GM13976 (cell line): ENCODE data around the gene HNRNPA2B1.
"Not testable (repeated sequence)": the region's sequence is repeated elsewhere in the genome, so short reads cannot be mapped to it uniquely, and the experiment has no call there.

Source experiments
- DNase-seq: peaks from one replicate; pipeline ENCODE4 v3.0.0; 2012; ENCODE audit warnings: low spot score
- in situ Hi-C: fragments of 300-500 bp; cut with MboI; formaldehyde crosslinking; loops from one replicate; pipeline ENCODE4 v1.12.0; 2022; ENCODE audit warnings: low sequenced_read_pairs, mixed read lengths, inconsistent platforms; ENCODE audit not compliant: unreplicated experiment
- TF ChIP-seq, protein P1 (sequence below): IDR thresholded peaks from 2 replicates; pipeline ENCODE4 v1.5.1; 2012; ENCODE audit warnings: borderline replicate concordance, mild to moderate bottlenecking; ENCODE audit not compliant: insufficient read depth; ENCODE audit errors: extremely low read depth, missing control alignments, control extremely low read depth

HNRNPA2B1 gene

DNA sequence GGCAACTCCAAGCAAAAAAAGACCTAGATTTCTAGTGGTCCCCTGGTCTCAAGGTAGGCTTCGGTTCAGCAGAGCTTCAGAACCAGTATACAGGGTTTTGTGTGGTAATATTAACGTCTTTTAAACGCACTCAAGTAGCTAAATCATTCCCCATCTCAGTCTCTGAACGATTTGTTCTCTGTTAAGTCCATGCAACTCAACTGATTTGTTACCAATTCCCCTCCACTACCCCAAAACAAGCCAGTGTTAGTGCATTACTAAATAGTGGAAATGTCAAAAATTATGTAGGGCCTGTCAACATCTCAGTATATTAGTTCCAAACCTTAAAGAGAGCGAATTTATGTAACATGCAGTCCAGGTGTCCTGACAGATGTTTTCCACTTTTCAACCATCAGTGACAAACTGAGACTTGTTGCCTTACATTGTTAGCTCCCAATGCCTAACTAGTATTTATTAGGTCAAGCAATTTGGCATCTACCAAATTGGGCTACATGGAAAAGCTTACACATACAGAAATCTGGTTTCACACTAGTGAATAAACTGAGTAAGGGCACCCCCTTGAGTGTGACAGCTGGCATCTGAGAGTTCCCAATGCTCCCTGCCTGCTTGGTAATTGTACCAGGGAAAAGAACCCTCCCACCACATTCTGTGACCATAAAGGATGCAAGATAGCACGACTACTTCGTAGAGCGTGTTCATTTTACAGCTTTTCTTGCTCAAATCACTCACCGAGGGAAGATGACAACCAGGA lies 12.2 kb downstream of the HNRNPA2B1 start:
- in situ Hi-C loops: no loop called here
- DNase-seq: no peak
- TF ChIP-seq, protein P1, sequence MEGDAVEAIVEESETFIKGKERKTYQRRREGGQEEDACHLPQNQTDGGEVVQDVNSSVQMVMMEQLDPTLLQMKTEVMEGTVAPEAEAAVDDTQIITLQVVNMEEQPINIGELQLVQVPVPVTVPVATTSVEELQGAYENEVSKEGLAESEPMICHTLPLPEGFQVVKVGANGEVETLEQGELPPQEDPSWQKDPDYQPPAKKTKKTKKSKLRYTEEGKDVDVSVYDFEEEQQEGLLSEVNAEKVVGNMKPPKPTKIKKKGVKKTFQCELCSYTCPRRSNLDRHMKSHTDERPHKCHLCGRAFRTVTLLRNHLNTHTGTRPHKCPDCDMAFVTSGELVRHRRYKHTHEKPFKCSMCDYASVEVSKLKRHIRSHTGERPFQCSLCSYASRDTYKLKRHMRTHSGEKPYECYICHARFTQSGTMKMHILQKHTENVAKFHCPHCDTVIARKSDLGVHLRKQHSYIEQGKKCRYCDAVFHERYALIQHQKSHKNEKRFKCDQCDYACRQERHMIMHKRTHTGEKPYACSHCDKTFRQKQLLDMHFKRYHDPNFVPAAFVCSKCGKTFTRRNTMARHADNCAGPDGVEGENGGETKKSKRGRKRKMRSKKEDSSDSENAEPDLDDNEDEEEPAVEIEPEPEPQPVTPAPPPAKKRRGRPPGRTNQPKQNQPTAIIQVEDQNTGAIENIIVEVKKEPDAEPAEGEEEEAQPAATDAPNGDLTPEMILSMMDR: no peak

DNA sequence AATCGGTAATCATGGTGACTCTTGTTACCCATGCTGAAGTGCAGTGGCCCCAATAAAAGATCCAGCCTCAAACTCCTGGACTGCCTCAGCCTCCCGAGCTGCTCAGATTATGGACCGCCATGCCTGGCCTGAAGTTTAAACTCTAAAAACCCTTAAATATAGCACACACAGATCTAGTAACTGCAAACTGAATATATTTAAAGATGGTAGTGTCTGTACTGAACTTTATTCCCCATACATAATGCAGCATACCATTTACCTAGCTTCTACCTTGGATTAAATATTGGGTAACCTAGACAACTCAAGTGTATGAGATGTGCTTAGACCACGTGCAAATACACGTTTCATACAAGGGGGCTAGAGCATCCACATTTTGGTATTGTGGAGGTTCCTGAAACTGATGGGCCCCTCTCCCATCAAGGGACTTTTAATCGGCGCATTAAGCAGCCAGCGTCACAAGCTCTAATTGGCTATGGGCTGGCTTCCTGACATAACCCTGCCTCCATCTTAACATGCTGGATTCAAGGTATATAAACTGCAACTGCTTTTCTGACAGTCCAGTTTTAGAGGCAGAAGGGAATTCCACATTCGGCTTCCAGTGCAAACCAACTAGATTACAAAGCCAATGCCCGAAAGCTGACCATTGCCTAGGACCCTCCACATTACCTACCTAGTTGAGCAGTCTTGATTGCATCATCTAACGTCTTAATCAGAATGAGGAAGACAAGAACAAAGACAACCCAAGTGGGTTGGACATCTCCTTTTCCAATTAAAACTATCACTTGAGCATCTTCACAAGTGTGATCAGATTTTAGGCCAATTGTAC lies 13.0 kb downstream of the HNRNPA2B1 start:
- in situ Hi-C loops: no loop called here
- no peak for DNase-seq
- TF ChIP-seq, protein P1: no peak

DNA sequence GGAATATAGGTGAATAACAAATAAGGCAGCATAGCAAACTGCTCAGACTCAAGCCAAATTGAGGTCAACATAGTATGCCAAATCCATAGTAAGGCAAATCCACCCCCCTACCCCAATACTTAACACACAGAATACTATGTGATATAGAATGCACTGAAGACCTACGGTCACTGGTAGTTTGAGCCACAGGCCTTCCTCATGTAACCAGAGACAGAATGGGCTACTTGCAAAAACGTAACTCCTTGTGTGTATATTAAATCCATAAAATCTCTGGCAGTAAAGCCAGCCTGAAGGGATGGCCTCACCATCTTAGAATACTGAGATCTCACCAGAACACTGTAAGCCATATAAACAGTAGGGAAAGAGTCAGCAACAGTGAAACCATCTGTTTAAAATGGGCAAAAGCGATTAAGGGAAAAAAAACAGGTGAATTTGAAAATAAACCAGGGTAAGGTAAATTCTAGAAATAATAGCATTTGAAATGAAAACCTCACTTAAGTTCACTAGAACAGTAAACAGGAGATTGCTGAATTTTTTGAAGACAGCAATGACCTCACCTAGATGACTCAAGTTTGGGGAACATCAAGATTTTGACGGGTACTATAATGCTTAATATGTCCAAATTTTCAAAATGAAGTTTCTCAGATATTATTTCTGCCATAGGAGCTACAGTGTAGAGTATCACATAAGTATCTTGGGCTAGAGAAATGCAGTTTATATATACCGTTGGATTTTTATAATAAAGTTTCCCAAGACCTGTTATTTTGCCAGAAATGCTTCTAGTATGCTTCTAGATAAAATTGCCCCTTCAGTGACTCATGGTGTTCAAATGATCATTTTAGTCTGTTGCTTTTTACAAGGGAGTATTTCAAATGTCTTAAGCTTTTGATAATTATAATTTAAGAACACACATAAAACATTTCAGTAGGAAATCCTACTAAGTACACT lies 13.9 kb downstream of the HNRNPA2B1 start:
- in situ Hi-C loops: no loop called here
- no peak for DNase-seq
- TF ChIP-seq, protein P1: no peak

DNA sequence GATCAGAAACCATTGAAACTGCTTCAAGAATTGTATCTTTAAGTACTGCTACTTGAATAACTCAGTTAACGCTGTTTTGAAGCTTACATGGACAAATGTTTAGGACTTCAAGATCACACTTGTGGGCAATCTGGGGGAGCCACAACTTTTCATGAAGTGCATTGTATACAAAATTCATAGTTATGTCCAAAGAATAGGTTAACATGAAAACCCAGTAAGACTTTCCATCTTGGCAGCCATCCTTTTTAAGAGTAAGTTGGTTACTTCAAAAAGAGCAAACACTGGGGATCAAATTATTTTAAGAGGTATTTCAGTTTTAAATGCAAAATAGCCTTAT lies 14.7 kb downstream of the HNRNPA2B1 start:
- TF ChIP-seq, protein P1: no peak
- no peak for DNase-seq
- in situ Hi-C loops: no loop called here

DNA sequence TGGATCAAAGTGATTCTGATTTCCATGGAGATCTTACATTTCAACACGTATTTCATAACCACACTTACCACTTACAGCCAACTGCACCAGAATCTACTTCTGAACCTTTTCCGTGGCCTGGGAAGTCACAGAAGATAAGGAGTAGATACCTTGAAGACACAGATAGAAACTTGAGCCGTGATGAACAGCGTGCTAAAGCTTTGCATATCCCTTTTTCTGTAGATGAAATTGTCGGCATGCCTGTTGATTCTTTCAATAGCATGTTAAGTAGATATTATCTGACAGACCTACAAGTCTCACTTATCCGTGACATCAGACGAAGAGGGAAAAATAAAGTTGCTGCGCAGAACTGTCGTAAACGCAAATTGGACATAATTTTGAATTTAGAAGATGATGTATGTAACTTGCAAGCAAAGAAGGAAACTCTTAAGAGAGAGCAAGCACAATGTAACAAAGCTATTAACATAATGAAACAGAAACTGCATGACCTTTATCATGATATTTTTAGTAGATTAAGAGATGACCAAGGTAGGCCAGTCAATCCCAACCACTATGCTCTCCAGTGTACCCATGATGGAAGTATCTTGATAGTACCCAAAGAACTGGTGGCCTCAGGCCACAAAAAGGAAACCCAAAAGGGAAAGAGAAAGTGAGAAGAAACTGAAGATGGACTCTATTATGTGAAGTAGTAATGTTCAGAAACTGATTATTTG lies 15.3 kb downstream of the HNRNPA2B1 start:
- in situ Hi-C loops: no loop called here
- DNase-seq: no peak
- TF ChIP-seq, protein P1: no peak

DNA sequence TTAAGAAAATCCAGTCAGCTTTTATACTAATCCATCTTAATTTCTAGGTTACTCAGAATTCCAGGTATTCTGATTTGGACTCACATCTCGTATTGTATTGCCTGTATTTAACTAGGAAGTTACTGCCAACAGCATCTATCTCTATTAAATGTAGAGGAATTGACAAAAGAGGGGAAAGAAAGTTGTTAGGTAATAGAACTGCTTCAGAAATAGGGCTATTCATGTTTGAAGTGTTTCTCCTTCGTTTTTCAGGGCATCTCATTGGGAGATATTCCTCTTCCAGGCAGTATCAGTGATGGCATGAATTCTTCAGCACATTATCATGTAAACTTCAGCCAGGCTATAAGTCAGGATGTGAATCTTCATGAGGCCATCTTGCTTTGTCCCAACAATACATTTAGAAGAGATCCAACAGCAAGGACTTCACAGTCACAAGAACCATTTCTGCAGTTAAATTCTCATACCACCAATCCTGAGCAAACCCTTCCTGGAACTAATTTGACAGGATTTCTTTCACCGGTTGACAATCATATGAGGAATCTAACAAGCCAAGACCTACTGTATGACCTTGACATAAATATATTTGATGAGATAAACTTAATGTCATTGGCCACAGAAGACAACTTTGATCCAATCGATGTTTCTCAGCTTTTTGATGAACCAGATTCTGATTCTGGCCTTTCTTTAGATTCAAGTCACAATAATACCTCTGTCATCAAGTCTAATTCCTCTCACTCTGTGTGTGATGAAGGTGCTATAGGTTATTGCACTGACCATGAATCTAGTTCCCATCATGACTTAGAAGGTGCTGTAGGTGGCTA lies 16.1 kb downstream of the HNRNPA2B1 start:
- DNase-seq, in situ Hi-C loops: not testable (repeated sequence)
